Calu3 (cell line): ENCODE data around the gene RSRC1. TPM values are rescaled to one million over a fixed set of nuclear protein-coding genes. Genes with fewer than 3 reads are reported as not detected.
"Not testable (repeated sequence)": the region's sequence is repeated elsewhere in the genome, so short reads cannot be mapped to it uniquely, and the experiment has no call there.

ENCODE experiments used
- BruUV-seq: library from RNA; stranded (reverse); fragments of 400-500 nt; replicated peaks from 2 replicates; lab custom pipeline; 2021; lab: Mats Ljungman, UMichigan
- CTCF ChIA-PET: fragments of 300-600 bp; sonication (Branson Sonifier 250); formaldehyde crosslinking; loops from one replicate; lab custom pipeline; 2022; ENCODE audit warnings: antibody characterized with exemption; lab: Charles Lee
- DNase-seq: peaks from one replicate; pipeline ENCODE4 v3.0.0; 2022
- H3K27ac Mint-ChIP-seq: one replicate; pipeline ENCODE4 v1.8.0; 2022; ENCODE audit warnings: mixed read lengths; ENCODE audit not compliant: unreplicated experiment
- H3K27me3 Mint-ChIP-seq: one replicate; pipeline ENCODE4 v1.8.0; 2022; ENCODE audit warnings: mixed read lengths; ENCODE audit not compliant: unreplicated experiment
- H3K36me3 Mint-ChIP-seq: one replicate; pipeline ENCODE4 v1.8.0; 2022; ENCODE audit warnings: mild to moderate bottlenecking, moderate library complexity, mixed read lengths; ENCODE audit not compliant: insufficient read depth, unreplicated experiment
- H3K4me1 Mint-ChIP-seq: one replicate; pipeline ENCODE4 v1.8.0; 2022; ENCODE audit warnings: mild to moderate bottlenecking, low read depth, mixed read lengths; ENCODE audit not compliant: unreplicated experiment
- H3K4me3 Mint-ChIP-seq: one replicate; pipeline ENCODE4 v1.8.0; 2022; ENCODE audit warnings: mild to moderate bottlenecking, low read depth, moderate library complexity, mixed read lengths; ENCODE audit not compliant: unreplicated experiment
- H3K9me3 Mint-ChIP-seq: one replicate; pipeline ENCODE4 v1.8.0; 2022; ENCODE audit warnings: low read depth, mixed read lengths; ENCODE audit not compliant: unreplicated experiment
- intact Hi-C: fragments of 100-400 bp; cut with micrococcal nuclease; formaldehyde crosslinking; loops from one replicate; pipeline ENCODE4 v1.10.0; 2022; ENCODE audit not compliant: unreplicated experiment
- total RNA-seq: library from RNA; stranded (reverse); gene quantifications from 2 replicates; pipeline ENCODE4 v1.2.3, GENCODE V29; 2022
- TF ChIP-seq, protein P1 (sequence below): fragments of 200-600 bp; IDR thresholded peaks from one replicate; pipeline ENCODE4 v1.8.0; 2022; ENCODE audit warnings: antibody characterized with exemption; ENCODE audit not compliant: unreplicated experiment

The RSRC1 gene
- total RNA-seq, 1 experiment from 2014 or later, result 81.3 TPM

GRCh38 chr3:158110658-158111018 lies 749 bp downstream of the RSRC1 start:
- Mint-ChIP-seq H3K36me3 (peaks cover 37% of the 10 kb centered on the region), H3K4me3 (peak overlapping the region; percentile 83), H3K27ac (peak overlapping the region; percentile 84), H3K4me1 (peaks cover 33% of the 10 kb centered on the region), H3K27me3 (peaks cover 18% of the 10 kb centered on the region), H3K9me3 (peaks cover 4% of the 10 kb centered on the region)
- BruUV-seq, result no TSS peak
- intact Hi-C loops, result loop anchor here (5.0 kb wide), 1 partner anchor 493 kb away; no protein-coding TSS in a partner anchor
- DNase-seq, result no peak
- CTCF ChIA-PET, result interaction anchor here (0.8 to 2.3 kb wide), 5 partner anchors 13 to 679 kb away, joined by 3 to 11 read pairs (median 4); no protein-coding TSS in a partner anchor
- TF ChIP-seq, protein P1, sequence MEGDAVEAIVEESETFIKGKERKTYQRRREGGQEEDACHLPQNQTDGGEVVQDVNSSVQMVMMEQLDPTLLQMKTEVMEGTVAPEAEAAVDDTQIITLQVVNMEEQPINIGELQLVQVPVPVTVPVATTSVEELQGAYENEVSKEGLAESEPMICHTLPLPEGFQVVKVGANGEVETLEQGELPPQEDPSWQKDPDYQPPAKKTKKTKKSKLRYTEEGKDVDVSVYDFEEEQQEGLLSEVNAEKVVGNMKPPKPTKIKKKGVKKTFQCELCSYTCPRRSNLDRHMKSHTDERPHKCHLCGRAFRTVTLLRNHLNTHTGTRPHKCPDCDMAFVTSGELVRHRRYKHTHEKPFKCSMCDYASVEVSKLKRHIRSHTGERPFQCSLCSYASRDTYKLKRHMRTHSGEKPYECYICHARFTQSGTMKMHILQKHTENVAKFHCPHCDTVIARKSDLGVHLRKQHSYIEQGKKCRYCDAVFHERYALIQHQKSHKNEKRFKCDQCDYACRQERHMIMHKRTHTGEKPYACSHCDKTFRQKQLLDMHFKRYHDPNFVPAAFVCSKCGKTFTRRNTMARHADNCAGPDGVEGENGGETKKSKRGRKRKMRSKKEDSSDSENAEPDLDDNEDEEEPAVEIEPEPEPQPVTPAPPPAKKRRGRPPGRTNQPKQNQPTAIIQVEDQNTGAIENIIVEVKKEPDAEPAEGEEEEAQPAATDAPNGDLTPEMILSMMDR, result no peak

- Mint-ChIP-seq H3K4me1 (peaks cover 26% of the 10 kb centered on the region), H3K4me3 (peak overlapping the region; percentile 83), H3K27ac (peak overlapping the region; percentile 46), H3K36me3 (peaks cover 27% of the 10 kb centered on the region), H3K27me3 (peaks cover 6% of the 10 kb centered on the region), H3K9me3 (peaks cover 4% of the 10 kb centered on the region)
- TF ChIP-seq, protein P1, result no peak
- BruUV-seq, result no TSS peak
- intact Hi-C loops, result loop anchor here (5.0 kb wide), 1 partner anchor 495 kb away; no protein-coding TSS in a partner anchor
- DNase-seq, result peak; percentile 34
- CTCF ChIA-PET, result interaction anchor here (1.2 kb wide), 1 partner anchor 246 kb away, joined by 3 read pairs; no protein-coding TSS in a partner anchor
Observed at GRCh38 chr3:158111861-158112260, 2.0 kb downstream of the RSRC1 start.

DNA sequence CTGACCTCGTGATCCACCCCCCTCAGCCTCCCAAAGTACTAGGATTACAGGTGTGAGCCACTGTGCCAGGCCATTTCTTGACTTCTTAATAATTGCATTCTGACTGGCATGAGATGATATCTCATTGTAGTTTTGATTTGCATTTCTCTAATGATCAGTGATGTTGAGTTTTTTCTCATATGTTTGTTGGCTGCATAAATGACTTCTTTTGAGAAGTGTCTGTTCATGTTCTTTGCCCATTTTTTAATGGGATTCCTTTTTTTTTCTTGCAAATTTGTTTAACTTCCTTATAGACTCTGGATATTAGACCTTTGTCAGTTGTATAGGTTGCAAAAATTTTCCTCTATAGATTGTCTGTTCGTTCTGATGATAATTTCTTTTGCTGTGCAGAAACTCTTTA lies 3.7 kb downstream of the RSRC1 start:
- peaks cover 26% of the 10 kb centered on the region for H3K4me1 Mint-ChIP-seq
- H3K4me3 Mint-ChIP-seq, CTCF ChIA-PET, H3K9me3 Mint-ChIP-seq, H3K27me3 Mint-ChIP-seq, H3K27ac Mint-ChIP-seq, BruUV-seq, DNase-seq: not testable (repeated sequence)
- intact Hi-C loops, result loop anchor here (5.0 kb wide), 1 partner anchor 496 kb away; no protein-coding TSS in a partner anchor
- peaks cover 23% of the 10 kb centered on the region for H3K36me3 Mint-ChIP-seq

DNA sequence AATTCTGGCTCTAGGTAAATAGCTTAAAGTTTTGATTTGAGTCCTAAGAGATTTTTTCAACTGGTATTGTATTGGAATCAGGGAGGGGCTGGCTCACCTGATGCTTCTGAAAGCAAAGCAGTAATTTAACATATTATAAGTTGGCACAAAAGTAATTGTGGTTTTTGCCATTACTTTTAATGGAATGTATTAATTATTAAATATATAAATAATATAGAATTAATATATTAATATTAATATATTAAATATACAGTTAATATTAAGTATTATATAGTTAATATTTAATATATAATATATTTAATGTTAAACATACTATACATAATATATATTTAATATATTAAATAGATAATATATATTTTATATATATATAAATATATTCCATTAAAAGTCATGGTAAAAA lies 10.4 kb downstream of the RSRC1 start:
- TF ChIP-seq, protein P1, result no peak
- Mint-ChIP-seq H3K36me3 (peaks cover 19% of the 10 kb centered on the region), H3K9me3 (no peaks in the 10 kb centered on the region), H3K4me3 (no peak overlapping the region), H3K27me3 (no peaks in the 10 kb centered on the region), H3K27ac (no peak overlapping the region), H3K4me1 (no peaks in the 10 kb centered on the region)
- no TSS peak for BruUV-seq
- CTCF ChIA-PET, result interaction anchor here (0.6 kb wide), 1 partner anchor 1537 kb away, joined by 5 read pairs; no protein-coding TSS in a partner anchor
- intact Hi-C loops, result no loop called here
- DNase-seq, result no peak

DNA sequence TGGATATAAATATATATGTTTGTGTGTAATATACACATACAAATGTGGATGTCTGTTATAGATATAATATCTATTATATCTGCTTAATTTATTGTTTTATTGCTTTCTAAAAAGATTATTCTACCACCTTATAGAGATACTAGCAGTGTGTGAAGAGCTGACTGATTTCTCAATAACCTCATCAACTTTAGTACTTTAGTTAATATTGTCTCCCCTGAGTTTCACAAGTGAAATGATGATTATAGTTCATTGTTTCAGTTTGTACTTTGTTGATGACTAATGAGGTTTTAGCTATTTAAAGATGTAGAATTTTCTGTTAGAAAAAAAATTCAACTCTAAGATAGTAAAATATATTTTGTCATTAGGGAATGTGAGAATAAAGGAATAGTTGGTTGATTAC lies 11.4 kb downstream of the RSRC1 start:
- intact Hi-C loops, result no loop called here
- H3K27me3 Mint-ChIP-seq, result no peaks in the 10 kb centered on the region
- no peak overlapping the region for H3K27ac Mint-ChIP-seq
- H3K36me3 Mint-ChIP-seq, result peaks cover 19% of the 10 kb centered on the region
- H3K9me3 Mint-ChIP-seq, result no peaks in the 10 kb centered on the region
- H3K4me1 Mint-ChIP-seq, result no peaks in the 10 kb centered on the region
- H3K4me3 Mint-ChIP-seq, result no peak overlapping the region
- DNase-seq, result no peak
- TF ChIP-seq, protein P1, result no peak
- no TSS peak for BruUV-seq
- CTCF ChIA-PET, result no interaction called here

DNA sequence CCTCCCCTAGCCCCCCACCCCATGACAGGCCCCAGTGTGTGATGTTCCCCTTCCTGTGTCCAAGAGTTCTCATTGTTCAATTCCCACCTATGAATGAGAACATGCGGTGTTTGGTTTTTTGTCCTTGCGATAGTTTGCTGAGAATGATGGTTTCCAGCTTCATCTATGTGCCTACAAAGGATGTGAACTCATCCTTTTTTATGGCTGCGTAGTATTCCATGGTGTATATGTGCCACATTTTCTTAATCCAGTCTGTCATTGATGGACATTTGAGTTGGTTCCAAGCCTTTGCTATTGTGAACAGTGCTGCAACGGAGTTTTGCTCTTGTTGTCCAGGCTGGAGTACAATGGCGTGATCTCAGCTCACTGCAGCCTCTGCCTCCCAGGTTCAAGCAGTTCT lies 12.8 kb downstream of the RSRC1 start:
- BruUV-seq, H3K4me3 Mint-ChIP-seq, H3K27ac Mint-ChIP-seq, DNase-seq, H3K4me1 Mint-ChIP-seq, intact Hi-C loops, H3K9me3 Mint-ChIP-seq, H3K27me3 Mint-ChIP-seq: not testable (repeated sequence)
- peaks cover 21% of the 10 kb centered on the region for H3K36me3 Mint-ChIP-seq
- CTCF ChIA-PET, result interaction anchor here (0.5 kb wide), 1 partner anchor 385 kb away, joined by 11 read pairs; no protein-coding TSS in a partner anchor
